Measurements from ENCODE around the gene CAV3.

- TF ChIP-seq ZNF629 (tag by site-specific recombination; IDR thresholded peaks at IDR 0.05), result no peak
- no peak for TF ChIP-seq ZNF510 (tag by site-specific recombination; IDR thresholded peaks at IDR 0.05; ENCODE audit: insufficient replicate concordance)
- TF ChIP-seq ZNF184 (tag by site-specific recombination; IDR thresholded peaks at IDR 0.05), result no peak
- peak; percentile 43; the same call in 1 of the 2 replicates for TF ChIP-seq CTCF (tag by site-specific recombination; IDR thresholded peaks at IDR 0.05)
- no peak for TF ChIP-seq ZNF747 (tag by site-specific recombination; IDR thresholded peaks at IDR 0.05)
- TF ChIP-seq ATF2 (tag by site-specific recombination; IDR thresholded peaks at IDR 0.05; ENCODE audit: low read depth), result no peak
- TF ChIP-seq YY1 (tag by site-specific recombination; IDR thresholded peaks at IDR 0.05), result no peak
- no peak for TF ChIP-seq REST (tag by site-specific recombination; IDR thresholded peaks at IDR 0.05)
- no peak for TF ChIP-seq ZSCAN18 (tag by site-specific recombination; IDR thresholded peaks at IDR 0.05)
- no peak for TF ChIP-seq ZNF214 (tag by site-specific recombination; IDR thresholded peaks at IDR 0.05; ENCODE audit: borderline replicate concordance)
Measured at GRCh38 chr3:8755564-8756237, 22.1 kb downstream of the CAV3 start.
